Activated CD8-positive, alpha-beta memory T cell treated with anti-CD3 and anti-CD28 coated beads for 24 hours (primary cell): ENCODE data around the gene SMPDL3B.

ENCODE experiments used
- DNase-seq: peaks from one replicate; pipeline ENCODE4 v3.0.0-alpha.2; 2020

The SMPDL3B gene

GRCh38 chr1:27934818-27935549 lies at the start of gene SMPDL3B:
Gene SMPDL3B, plus strand, starts transcription at chr1:27935000. Its CDS starts 184 bp downstream, at chr1:27935184.
- DNase-seq, result no peak

- no peak for DNase-seq
These were observed 49.7 kb upstream of the SMPDL3B start for GRCh38 chr1:27885114-27885528.

GRCh38 chr1:27885621-27886352 lies 49.0 kb upstream of the SMPDL3B start:
- DNase-seq, result no peak

GRCh38 chr1:27886353-27886679 lies 48.5 kb upstream of the SMPDL3B start:
- no peak for DNase-seq

- no peak for DNase-seq
These were observed 48.1 kb upstream of the SMPDL3B start for GRCh38 chr1:27886744-27887143.

GRCh38 chr1:27887215-27888021 lies 47.4 kb upstream of the SMPDL3B start:
- no peak for DNase-seq

- DNase-seq, result no peak
These were observed 45.3 kb upstream of the SMPDL3B start for GRCh38 chr1:27889506-27889905.

- no peak for DNase-seq
These were observed 43.5 kb upstream of the SMPDL3B start for GRCh38 chr1:27891196-27891889.

GRCh38 chr1:27894521-27894920 lies 40.3 kb upstream of the SMPDL3B start:
- no peak for DNase-seq

- DNase-seq, result no peak
These were observed 28.0 kb upstream of the SMPDL3B start for GRCh38 chr1:27906759-27907158.

- DNase-seq, result no peak
These were observed 22.4 kb upstream of the SMPDL3B start for GRCh38 chr1:27912429-27912828.

- no peak for DNase-seq
These were observed 19.7 kb upstream of the SMPDL3B start for GRCh38 chr1:27915082-27915575.

- no peak for DNase-seq
These were observed 12.5 kb upstream of the SMPDL3B start for GRCh38 chr1:27922272-27922671.

GRCh38 chr1:27928216-27928954 lies 6.4 kb upstream of the SMPDL3B start:
- no peak for DNase-seq

GRCh38 chr1:27931184-27931583 lies 3.6 kb upstream of the SMPDL3B start:
- no peak for DNase-seq

- no peak for DNase-seq
These were observed 3.0 kb upstream of the SMPDL3B start for GRCh38 chr1:27931759-27932158.

GRCh38 chr1:27935721-27936120 lies 921 bp downstream of the SMPDL3B start:
- no peak for DNase-seq

- DNase-seq, result no peak
These were observed 1.6 kb downstream of the SMPDL3B start for GRCh38 chr1:27936370-27936769.

GRCh38 chr1:27937524-27937836 lies 2.7 kb downstream of the SMPDL3B start:
- DNase-seq, result no peak

GRCh38 chr1:27938488-27938887 lies 3.7 kb downstream of the SMPDL3B start:
- DNase-seq, result no peak

- peak; percentile 85 for DNase-seq
These were observed 5.5 kb downstream of the SMPDL3B start for GRCh38 chr1:27940297-27940696.

GRCh38 chr1:27940870-27941560 lies 6.2 kb downstream of the SMPDL3B start:
- no peak for DNase-seq
